ENCODE measurements around the gene PNPLA8.

The PNPLA8 gene

DNA sequence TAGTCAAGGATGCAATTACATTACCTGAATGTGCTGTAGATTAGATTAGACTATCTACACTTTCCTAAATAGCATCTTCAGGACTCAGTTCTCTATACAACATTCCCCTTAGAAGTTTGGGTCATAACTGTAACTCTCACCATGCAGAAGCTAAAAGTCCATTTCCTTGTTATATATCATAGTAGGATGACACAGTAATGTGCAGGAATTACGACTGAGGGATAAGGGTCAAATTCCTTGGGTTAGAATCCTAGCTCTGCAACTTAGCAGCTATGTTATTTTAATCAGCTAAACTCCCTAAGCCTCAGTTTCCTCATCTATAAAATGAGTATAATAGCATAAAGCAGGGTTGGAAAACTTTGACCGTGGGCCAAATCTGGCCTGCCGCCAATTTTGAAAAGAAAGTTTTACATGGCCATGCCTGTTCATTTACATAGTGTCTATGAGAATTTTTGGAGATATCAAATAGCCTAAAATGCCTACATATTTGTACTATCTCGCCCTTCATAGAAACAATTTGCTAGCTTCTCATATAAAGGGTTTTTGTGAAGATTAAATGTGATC is 84.5 kb downstream of the PNPLA8 start:
- DNase-seq, result no peak

DNA sequence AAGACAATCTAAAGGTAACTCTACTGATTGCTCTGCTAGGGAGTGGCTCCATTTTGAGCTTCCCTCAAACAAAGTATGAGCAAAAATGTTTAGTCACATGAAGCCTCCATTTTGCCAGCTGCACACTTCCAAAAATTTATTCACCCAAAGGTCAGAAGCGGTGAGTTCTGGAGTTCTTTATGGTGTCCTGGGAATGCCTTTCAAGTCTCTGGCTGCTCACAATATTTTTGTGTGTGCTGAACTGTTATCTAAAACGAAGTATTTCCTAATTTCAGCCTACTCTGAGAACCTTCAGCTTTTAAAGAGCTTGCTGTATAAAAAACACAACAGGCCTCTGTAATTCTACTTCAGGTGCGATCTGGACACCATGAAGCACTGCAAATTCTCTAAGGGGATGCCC is 85.3 kb downstream of the PNPLA8 start:
- no peak for DNase-seq

GRCh38 chr7:108436906-108437305 is 89.0 kb downstream of the PNPLA8 start:
- no peak for DNase-seq

GRCh38 chr7:108434010-108434409 is 91.9 kb downstream of the PNPLA8 start:
- DNase-seq, result no peak

DNA sequence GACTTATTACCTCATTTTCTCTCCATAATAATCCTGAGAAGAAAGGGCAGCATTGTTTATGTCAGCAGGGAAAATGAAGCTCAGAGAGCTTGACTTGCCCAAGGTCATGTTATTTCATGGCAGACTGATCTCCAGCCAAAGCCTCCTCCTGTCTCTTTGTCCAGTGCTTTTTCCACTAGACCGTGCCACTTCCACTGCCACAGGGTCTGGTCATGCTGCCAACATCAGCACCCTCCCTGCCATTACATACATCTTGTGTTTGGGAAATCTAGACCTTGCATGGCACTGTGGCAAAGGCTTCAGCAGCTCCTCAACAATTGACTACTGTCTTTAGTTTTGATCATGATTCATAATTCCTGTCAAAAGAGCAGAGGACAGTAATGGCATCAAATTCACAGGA is 94.8 kb downstream of the PNPLA8 start:
- no peak for DNase-seq

DNA sequence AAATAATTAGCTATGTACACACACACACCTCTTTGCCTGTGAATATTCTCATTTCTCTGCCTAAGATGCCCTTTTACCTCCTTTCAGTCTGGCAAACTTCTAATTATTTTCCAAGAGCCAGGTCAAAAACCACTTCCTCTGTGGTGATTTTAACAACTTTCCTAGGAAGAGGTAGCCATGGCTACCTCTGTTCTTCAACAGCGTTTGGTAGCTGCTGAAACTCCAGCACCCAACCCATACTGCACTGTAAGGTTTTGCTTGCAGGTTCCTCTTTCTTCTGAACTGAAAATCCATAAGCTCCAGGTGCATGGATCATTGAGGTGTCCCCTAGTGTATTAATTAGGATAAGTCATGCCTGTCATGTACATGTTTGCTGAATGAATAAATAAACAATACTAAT is 95.3 kb downstream of the PNPLA8 start:
- DNase-seq, result no peak

DNA sequence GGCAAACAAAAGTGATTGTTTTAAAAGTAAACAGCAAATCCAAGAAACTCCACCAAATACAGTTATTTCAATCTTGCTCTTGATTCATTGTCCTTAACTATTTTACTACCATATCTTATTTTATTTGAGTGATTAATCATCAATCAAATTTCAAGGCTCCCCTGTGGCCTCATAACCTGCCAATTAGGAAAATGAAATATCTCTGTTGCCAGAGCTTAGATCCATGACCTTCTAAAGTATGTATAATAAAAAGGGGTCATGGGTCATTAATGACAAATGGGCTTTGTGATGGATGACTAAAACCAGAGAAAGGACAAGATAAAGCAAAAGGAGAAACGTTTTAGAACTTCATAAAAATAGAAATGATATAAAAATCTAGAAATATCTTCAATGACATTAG is 98.2 kb downstream of the PNPLA8 start:
- no peak for DNase-seq

DNA sequence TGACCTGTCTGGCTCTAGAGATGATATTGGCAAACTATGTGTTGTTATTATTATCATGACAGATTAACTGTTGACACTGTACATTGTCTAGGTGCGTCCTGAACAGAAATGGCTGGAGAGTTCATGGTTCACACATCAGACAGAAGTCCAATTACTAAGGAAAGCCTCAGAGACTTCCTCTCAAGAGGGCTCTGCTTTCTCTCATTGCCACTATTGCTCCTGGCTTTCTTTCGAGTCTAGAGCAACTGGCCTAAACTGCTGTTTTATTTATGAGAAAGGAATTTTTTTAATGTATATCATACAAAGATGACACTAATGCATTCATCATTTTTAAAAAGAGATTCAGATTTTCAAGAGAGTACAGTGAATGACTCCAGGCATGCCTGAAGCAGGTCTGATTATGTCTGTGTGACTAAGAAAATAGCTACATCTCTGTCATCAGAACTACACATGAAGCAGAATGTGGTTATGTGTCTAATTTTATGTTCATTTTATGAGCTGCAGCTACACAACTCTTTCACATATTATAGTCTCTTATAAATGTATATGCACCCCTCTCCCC is 100.1 kb downstream of the PNPLA8 start:
- DNase-seq, result no peak

DNA sequence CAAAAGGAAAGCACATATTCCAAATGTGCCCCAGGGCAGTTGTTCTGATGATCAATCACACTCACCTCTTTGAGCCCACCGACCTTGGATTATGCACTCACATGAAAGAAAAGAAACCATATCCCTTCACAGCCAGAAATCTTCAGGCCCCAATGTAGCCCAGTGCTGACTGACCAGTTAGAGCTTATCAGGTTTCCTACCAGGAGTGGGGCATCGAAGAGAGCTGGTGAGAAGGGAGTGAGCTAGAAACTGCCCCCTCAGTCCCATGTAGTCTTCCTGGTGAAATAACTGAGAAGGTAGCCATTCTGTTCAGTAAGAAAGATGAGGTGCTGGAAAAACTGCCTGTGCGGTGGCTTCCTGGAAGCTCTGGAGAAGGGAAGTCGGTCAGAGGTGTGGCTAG is 101.9 kb downstream of the PNPLA8 start:
- DNase-seq, result no peak

DNA sequence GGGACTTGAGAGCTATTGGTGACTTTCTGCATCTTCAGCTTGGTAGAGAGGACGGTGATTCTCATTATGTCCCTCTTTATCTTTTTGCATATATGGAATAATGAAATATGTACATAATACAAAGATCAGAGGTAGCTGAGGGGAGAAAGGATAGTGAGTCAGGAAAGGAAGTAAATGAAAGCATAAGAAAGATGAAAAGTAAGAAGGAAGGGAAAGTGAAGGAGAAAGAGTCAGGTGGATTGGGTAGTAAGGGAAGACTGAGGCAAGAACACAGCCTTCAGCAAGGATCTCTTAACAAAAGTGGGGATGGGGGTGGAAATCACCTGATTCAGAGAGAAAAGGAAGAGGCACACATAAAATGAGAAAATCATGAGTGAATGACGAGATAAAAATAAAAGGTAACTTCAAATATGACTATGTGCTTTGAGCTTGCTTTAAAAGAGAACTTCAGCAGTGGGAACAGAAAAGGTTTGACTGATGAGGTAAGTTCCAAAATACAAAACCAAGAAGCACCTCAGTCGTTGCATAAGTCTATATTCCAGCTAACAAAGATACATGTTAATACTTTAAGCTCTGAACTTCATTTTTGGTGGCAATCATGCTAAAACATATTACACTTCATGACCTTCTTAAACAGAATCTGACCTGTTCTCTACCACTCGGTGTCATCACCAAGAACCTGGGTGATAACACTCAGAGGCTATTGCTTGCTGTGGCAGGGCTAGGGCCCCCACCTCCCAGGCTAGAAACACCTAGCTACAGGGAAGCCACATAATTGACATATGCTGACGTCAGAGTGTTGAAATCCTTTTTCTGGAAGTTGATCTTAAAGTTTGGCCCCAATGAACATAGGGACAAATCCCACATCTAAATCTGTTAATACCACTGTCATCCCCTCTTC is 102.6 kb downstream of the PNPLA8 start:
- no peak for DNase-seq

DNA sequence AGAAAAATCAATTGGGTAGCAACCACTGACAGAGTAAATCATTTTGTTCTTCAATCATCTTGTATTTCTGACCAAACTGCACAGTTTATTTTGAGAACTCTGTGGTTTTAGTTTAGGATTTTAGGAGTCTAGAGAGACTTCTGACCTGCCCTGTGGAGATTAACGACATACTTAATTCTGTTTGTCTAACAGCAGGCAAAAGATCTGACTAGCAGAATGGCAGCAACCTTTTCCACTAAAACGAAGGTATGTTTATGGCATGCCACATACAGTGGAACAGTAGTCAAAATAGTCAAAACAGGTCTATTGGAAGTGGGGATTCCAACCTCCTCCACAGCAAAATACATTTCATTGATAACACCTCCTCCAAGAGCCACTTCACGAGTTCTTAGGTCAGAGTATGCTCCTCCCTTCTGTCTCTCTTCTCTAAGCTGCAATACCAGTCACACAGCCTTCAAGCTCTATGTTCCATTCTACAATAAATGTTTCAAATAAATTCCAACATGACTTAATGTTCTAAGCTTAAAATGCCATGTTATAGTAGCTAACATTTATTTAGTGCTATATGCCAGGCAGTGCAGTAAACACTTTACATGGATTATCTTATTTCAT is 104.1 kb downstream of the PNPLA8 start:
- no peak for DNase-seq

Measured in NCI-H1105 treated with DMSO at 0.1 percent for 48 hours (cell line).